SU-DHL-6 (cell line): ENCODE data around the gene DET1.
"Not testable (repeated sequence)": the region's sequence is repeated elsewhere in the genome, so short reads cannot be mapped to it uniquely, and the experiment has no call there.

Source experiments
- H2AFZ ChIP-seq: fragments of 200-600 bp; sonication (generic); 2 replicates; pipeline ENCODE4 v1.6.1; 2014; ENCODE audit warnings: low read depth, mild to moderate bottlenecking, moderate library complexity, mixed read lengths, antibody characterized with exemption, low read length; ENCODE audit not compliant: severe bottlenecking
- H3F3A ChIP-seq: fragments of 200-600 bp; shearing (Covaris generic); 2 replicates; pipeline ENCODE4 v1.6.0; 2016; ENCODE audit warnings: antibody characterized with exemption, mild to moderate bottlenecking; ENCODE audit not compliant: insufficient read depth
- H3K27ac ChIP-seq: fragments of 200-600 bp; sonication (generic); 2 replicates; pipeline ENCODE4 v1.5.1; 2016; ENCODE audit warnings: low read depth, mild to moderate bottlenecking, low read length, moderate library complexity, mixed read lengths
- H3K27me3 ChIP-seq: fragments of 200-600 bp; sonication (generic), shearing (Covaris generic); 2 replicates; pipeline ENCODE4 v1.6.0; 2014; ENCODE audit warnings: mild to moderate bottlenecking, low read length
- H3K36me3 ChIP-seq: fragments of 200-600 bp; sonication (generic); 2 replicates; pipeline ENCODE4 v1.6.1; 2014; ENCODE audit warnings: mild to moderate bottlenecking, low read length, mixed read lengths
- H3K4me2 ChIP-seq: fragments of 300-600, 200-600 bp; shearing (Covaris generic), sonication (generic); 2 replicates; pipeline ENCODE4 v1.6.0; 2014; ENCODE audit warnings: low read length, low read depth, mild to moderate bottlenecking; ENCODE audit not compliant: poor library complexity, severe bottlenecking
- H3K4me3 ChIP-seq: fragments of 200-600 bp; sonication (generic); 2 replicates; pipeline ENCODE4 v1.5.1; 2014; ENCODE audit warnings: antibody characterized with exemption, low read length, mild to moderate bottlenecking, mixed read lengths; ENCODE audit not compliant: insufficient read depth, poor library complexity, severe bottlenecking
- H3K79me2 ChIP-seq: fragments of 200-600 bp; sonication (generic); 2 replicates; pipeline ENCODE4 v1.6.1; 2014; ENCODE audit warnings: mild to moderate bottlenecking, low read length, moderate library complexity; ENCODE audit not compliant: insufficient read depth
- H3K9ac ChIP-seq: fragments of 200-600 bp; sonication (generic); 2 replicates; pipeline ENCODE4 v1.7.0; 2014; ENCODE audit warnings: mild to moderate bottlenecking, low read length
- H3K9me2 ChIP-seq: fragments of 200-600 bp; sonication (generic); replicated peaks from 2 replicates; pipeline ENCODE4 v1.6.1; 2014; ENCODE audit warnings: low read length; ENCODE audit not compliant: insufficient read depth
- H3K9me3 ChIP-seq: fragments of 200-600 bp; sonication (generic); 2 replicates; pipeline ENCODE4 v1.6.1; 2014; ENCODE audit warnings: low read length, mixed read lengths; ENCODE audit not compliant: insufficient read depth
- H4K20me1 ChIP-seq: fragments of 200-600 bp; sonication (generic); 2 replicates; pipeline ENCODE4 v1.6.1; 2014; ENCODE audit warnings: low read depth, mild to moderate bottlenecking, antibody characterized with exemption, low read length, moderate library complexity, mixed read lengths
- CTCF ChIP-seq: fragments of 200-600 bp; sonication (generic); IDR thresholded peaks from one replicate; pipeline ENCODE4 v1.5.1; 2017; ENCODE audit warnings: antibody characterized with exemption, mild to moderate bottlenecking, low read length, moderate library complexity; ENCODE audit not compliant: insufficient read depth, poor library complexity, severe bottlenecking
- EZH2phosphoT487 ChIP-seq: fragments of 200-600 bp; sonication (generic), shearing (Covaris generic); conservative IDR thresholded peaks from 2 replicates; pipeline ENCODE4 v1.6.1; 2018; ENCODE audit warnings: mild to moderate bottlenecking, antibody characterized with exemption, low read length, moderate library complexity, mixed read lengths

The DET1 gene

DNA sequence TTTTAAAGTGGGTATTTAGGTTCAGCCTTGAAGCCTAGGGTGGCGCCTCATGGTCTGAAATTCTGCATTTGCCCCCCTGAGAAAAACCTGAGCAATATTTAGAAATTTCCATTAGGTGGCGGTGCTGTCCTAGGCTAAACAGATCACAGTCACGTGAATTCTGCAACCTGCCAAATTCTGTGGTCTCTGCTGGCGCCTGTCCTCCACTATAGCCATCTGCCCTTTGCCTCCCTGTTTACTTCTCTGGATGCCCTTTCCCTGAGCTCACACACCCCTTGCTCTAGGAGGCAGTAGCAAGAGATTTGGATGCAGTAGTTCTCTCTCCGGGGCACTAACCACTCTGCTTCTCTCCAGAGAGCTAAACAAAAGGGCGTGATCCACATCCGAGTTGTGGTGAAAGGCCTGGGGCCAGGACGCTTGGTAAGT, 69.8 kb downstream of the DET1 start:
- no peaks in the 10 kb centered on the region for H3F3A ChIP-seq
- H3K4me2 ChIP-seq = no peak overlapping the region
- H3K9me2 ChIP-seq = no peaks in the 10 kb centered on the region
- H3K36me3 ChIP-seq = no peaks in the 10 kb centered on the region; the same call in 1 of the 2 replicates
- H4K20me1 ChIP-seq = no peaks in the 10 kb centered on the region
- no peak overlapping the region for H3K27ac ChIP-seq
- no peaks in the 10 kb centered on the region for H3K27me3 ChIP-seq
- TF ChIP-seq CTCF (peak; percentile 36), EZH2phosphoT487 (no peak)
- peaks cover 4% of the 10 kb centered on the region for H3K79me2 ChIP-seq
- H2AFZ ChIP-seq = no peak overlapping the region
- H3K9ac ChIP-seq = no peak overlapping the region
- H3K9me3 ChIP-seq = no peaks in the 10 kb centered on the region
- no peak overlapping the region for H3K4me3 ChIP-seq

GRCh38 chr15:88473661-88474293, 72.7 kb downstream of the DET1 start:
- peaks cover 14% of the 10 kb centered on the region for H3K79me2 ChIP-seq
- H2AFZ ChIP-seq, H3K36me3 ChIP-seq, H3K27me3 ChIP-seq, H3K9me2 ChIP-seq, H3K9me3 ChIP-seq, H3K9ac ChIP-seq, H3K4me2 ChIP-seq, H3K27ac ChIP-seq, H3F3A ChIP-seq, H4K20me1 ChIP-seq, H3K4me3 ChIP-seq: not testable (repeated sequence)

GRCh38 chr15:88472225-88472624, 74.3 kb downstream of the DET1 start:
- H3K27ac ChIP-seq = no peak overlapping the region
- no peaks in the 10 kb centered on the region; the same call in 1 of the 2 replicates for H3K36me3 ChIP-seq
- no peaks in the 10 kb centered on the region for H3K9me2 ChIP-seq
- no peak overlapping the region for H3K4me3 ChIP-seq
- H3K9me3 ChIP-seq = no peaks in the 10 kb centered on the region
- H3K27me3 ChIP-seq = no peaks in the 10 kb centered on the region
- H4K20me1 ChIP-seq = no peaks in the 10 kb centered on the region
- no peak for TF ChIP-seq EZH2phosphoT487
- no peak for TF ChIP-seq CTCF
- H3K79me2 ChIP-seq = peaks cover 24% of the 10 kb centered on the region
- no peak overlapping the region for H2AFZ ChIP-seq
- no peak overlapping the region for H3K4me2 ChIP-seq
- H3F3A ChIP-seq = no peaks in the 10 kb centered on the region
- no peak overlapping the region for H3K9ac ChIP-seq

DNA sequence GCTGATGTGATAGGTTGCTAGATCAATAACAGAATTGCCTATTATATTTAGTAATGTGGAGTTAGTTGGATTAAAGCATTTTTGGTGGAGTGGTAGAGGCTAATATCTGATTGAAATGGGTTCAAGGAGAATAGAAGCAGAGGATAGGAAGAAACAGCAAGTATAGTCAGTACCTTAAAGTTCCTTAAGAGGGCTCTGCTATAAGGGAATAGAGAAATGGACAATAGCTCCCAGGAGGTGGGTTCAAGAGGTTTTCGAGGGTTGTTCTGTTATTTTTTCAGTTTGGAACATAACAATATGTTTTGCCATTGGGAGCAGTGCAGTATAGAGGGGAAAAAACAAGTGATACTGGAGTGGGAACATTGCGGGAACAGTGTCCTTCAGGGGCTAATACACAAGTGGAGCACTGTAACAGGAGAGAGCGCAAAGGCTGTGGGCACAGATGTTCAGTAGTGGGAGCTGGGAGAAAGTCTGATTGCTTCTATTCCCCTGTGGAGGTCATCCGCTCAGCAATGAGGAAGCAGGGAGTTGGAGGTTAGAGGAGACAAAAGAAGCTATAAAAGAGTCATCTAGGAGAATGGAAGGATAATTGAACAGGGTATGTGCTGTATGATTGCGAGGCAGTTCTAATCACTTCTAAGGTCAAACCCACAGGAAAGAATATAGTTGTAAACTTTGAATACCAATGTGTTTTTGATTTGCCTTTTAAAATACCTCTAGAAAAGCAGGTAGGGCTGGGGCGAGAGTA, 75.7 kb downstream of the DET1 start:
- Histone ChIP-seq H3K4me2 (no peak overlapping the region), H3K4me3 (no peak overlapping the region), H3F3A (no peaks in the 10 kb centered on the region), H3K9ac (no peak overlapping the region), H3K27ac (no peak overlapping the region), H3K9me2 (no peaks in the 10 kb centered on the region), H3K9me3 (no peaks in the 10 kb centered on the region), H3K27me3 (no peaks in the 10 kb centered on the region), H4K20me1 (no peaks in the 10 kb centered on the region), H3K36me3 (no peaks in the 10 kb centered on the region), H3K79me2 (peaks cover 34% of the 10 kb centered on the region), H2AFZ (no peak overlapping the region)
- TF ChIP-seq EZH2phosphoT487 = no peak
- no peak for TF ChIP-seq CTCF
